Stimulated activated CD8-positive, alpha-beta memory T cell treated with anti-CD3 and anti-CD28 coated beads, Interleukin-4, amount 100 ng/mL, for 1 hour (primary cell): Measurements from ENCODE around the gene PRDM4.
A peak's percentile ranks its signal among the peaks of the same experiment; 100 is the strongest.

Source experiments
- DNase-seq, 2 donors: peaks; one replicate each; pipeline ENCODE4 v3.0.0-alpha.2; 2020; ENCODE audit warnings: low read depth in 2 of 2, low spot score in 1 of 2

Gene PRDM4, protein sequence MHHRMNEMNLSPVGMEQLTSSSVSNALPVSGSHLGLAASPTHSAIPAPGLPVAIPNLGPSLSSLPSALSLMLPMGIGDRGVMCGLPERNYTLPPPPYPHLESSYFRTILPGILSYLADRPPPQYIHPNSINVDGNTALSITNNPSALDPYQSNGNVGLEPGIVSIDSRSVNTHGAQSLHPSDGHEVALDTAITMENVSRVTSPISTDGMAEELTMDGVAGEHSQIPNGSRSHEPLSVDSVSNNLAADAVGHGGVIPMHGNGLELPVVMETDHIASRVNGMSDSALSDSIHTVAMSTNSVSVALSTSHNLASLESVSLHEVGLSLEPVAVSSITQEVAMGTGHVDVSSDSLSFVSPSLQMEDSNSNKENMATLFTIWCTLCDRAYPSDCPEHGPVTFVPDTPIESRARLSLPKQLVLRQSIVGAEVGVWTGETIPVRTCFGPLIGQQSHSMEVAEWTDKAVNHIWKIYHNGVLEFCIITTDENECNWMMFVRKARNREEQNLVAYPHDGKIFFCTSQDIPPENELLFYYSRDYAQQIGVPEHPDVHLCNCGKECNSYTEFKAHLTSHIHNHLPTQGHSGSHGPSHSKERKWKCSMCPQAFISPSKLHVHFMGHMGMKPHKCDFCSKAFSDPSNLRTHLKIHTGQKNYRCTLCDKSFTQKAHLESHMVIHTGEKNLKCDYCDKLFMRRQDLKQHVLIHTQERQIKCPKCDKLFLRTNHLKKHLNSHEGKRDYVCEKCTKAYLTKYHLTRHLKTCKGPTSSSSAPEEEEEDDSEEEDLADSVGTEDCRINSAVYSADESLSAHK

GRCh38 chr12:107760809-107761501 lies at the start of gene PRDM4:
TSS of gene PRDM4 (minus strand) at chr12:107761137. CDS start at chr12:107760515, 622 bp downstream.
- peak; percentile 63 to 72 for DNase-seq

GRCh38 chr12:107807471-107808150 lies 46.7 kb upstream of the PRDM4 start:
- DNase-seq, result no peak

DNA sequence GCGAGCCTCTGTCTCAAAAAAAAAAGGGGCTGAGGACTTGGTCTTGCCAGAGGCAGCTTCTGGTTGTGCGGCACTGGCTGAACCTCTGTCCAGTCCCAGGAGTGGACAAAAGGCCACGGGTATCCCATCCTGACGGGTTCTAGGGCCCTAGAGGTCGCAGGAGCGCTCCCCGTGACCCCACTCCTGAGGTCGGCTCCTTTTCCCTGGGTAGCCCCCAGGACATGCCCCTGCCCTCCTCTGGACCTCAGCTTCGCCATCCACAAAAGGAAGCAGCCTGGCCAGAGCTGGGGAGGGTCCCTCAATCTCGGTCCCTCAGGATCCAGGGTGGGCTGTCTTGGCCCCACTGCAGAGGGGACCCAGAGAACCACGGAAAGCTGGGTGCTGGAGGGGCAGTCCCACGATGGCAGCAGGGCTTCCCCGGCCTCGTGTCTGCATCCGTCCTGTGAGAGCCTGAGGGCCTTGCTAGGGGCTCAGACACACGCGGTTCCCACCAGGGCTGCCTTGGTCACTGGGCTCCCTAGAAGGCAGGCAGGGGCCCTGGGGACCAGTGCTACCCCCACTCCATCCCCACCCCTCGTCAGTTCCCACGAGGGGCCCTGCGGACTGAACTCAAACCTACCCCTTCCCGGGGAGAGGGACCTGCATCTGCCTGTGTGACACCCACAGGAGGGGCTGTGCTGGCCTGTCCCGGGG lies 44.7 kb upstream of the PRDM4 start:
- no peak for DNase-seq

- DNase-seq, result no peak
These were observed 42.2 kb upstream of the PRDM4 start for GRCh38 chr12:107803092-107803491.

DNA sequence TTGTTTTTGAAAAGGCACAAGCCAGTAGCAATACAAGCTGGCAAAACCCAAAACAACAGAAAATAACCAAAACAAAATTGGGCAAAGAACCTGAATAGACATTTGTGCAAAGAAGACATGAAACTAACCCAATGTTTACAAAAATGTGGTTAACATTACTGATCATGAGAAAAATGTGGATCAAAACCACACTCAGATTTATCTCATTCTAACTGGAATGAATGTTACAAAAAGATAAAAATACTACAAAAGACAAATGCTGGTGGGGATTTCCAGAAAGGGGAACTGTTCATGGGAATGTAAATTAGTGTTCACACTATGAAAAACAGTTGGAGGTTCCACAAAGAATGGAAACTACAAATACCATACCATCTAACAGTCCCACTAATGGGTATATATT lies 40.2 kb upstream of the PRDM4 start:
- no peak for DNase-seq

DNA sequence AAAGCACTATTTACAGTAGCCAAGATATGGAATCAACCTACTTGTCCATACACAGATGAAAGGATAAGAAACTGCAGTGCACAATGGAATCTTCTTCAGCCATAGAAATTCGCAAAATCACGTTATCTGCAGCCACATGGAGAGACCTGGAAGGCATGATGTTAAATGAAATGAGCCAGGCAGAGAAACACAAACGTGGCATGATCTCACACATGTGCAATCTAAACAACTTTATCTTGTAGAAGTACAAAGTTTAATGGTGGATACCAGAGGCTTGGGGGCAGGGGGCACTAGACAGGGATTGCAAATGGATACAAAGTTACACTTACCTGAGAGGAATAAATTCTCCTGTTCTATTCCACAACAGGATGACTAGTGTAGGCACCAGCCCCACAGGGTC lies 37.6 kb upstream of the PRDM4 start:
- no peak for DNase-seq

GRCh38 chr12:107794451-107794850 lies 33.5 kb upstream of the PRDM4 start:
- no peak for DNase-seq

GRCh38 chr12:107791465-107792089 lies 30.6 kb upstream of the PRDM4 start:
- DNase-seq, result no peak

DNA sequence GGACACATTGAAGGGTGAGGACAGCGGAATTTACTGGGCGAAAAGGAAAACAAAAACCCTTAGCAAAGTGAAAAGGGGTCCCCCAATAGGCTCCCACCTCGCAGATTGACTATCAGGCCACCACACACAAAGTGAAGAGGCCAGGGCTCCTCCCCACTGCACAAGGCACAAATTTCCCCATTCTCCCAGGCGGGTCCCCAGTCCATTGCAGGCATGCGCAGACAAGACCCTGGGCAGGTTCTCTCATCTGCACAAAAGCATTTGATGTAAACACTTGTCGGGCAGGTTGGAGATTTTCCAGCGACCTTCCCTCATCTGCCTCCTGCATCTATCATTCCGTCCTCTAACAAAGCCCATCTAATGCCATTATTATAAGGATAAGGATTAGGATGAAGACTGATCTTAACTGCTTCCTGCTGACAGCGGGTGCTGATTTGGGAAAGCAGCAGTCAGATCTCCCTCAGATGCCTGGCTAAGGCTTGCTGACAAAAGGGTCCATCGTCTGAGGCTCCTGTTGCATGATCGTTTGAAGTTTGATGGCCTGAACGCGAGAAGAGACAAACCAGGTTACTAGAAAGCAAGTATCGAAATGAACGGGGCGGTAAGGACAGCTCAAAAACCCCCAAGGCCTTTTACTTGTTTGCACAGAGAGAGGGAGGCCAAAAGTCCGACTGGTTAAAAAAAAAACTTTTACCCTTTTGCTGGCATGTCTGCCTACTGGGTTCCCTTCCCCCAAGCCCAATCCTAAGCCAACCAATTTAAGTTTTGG lies 27.9 kb upstream of the PRDM4 start:
- DNase-seq, result no peak

- DNase-seq, result no peak
These were observed 27.3 kb upstream of the PRDM4 start for GRCh38 chr12:107788281-107788680.

- DNase-seq, result no peak
These were observed 22.8 kb upstream of the PRDM4 start for GRCh38 chr12:107783406-107784376.

DNA sequence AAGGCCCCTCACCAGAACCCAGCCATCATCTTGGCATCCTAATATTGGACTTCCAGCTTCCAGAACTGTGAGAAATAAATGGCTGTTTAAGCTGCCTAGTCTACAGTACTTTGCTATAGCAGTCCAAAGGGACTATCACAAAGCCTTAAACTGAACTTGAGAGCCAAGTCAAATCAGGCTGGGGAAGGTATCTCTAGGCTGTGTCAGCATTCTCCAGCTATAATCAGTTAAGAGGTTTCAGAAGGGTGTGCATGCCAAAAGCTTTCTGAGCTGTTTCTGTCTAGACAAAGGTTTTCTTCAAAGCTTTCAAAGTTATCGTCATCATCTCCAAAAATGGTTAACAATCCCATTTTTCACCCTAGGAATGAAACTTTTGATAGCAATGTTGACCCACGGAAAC lies 21.1 kb upstream of the PRDM4 start:
- no peak for DNase-seq

DNA sequence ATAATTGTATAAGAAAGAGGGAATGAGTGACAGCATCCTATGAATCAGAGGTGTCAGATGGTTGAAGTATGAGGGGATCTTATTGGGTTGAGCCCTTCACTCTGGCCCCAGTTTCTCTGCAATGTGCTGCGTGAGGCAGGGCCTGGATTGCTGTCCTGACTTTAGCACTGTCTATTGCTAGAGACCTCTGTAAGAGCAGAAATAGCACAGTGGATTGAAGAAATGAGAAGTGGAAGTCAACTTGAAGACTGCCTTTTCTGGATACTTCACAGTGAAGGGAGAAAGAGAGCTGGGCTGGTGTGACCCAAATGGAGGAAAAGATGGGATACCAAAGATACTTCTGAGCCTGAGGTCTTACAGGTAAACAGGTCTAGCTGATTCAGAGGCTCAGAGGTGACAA lies 19.4 kb upstream of the PRDM4 start:
- DNase-seq, result no peak

GRCh38 chr12:107779077-107779831 lies 18.3 kb upstream of the PRDM4 start:
- DNase-seq, result no peak

DNA sequence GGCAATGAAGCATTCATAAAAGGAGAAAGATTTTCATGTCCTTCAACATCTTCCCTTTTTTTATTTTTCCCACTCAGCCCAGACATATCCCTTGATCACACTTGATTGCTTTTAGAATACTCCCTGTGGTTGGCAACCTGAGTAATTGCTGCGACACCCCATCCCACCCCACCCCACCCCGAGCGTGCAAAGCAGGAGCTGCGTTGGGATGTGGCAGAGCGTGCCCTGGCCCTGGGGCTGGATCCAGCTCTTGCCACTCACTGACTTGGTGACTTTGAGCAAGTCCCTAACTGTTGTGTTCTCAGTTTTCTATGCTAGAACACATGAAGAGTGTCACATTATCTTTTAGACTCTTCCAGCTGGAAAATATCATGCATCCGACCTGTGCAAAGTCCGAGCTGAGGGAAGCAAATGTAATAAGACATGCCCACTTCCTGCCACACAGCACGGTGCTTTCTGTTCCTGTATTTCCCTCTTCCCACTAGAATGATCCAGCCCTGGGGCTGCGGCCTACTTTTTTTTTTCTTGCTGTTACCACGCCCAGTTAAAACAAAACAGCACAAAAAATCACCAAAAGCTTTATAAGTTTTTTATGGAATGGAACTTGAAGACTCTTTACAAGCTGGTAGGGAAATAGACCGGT lies 17.6 kb upstream of the PRDM4 start:
- no peak for DNase-seq

GRCh38 chr12:107776171-107776570 lies 15.2 kb upstream of the PRDM4 start:
- DNase-seq, result no peak

- no peak for DNase-seq
These were observed 14.3 kb upstream of the PRDM4 start for GRCh38 chr12:107775093-107775721.
